Neural cell (in vitro differentiated cells): ENCODE results near the gene CFAP300. TPM values are rescaled to one million over a fixed set of nuclear protein-coding genes. Genes with fewer than 3 reads are reported as not detected.

ENCODE experiments used
- H2AFZ ChIP-seq: fragments of 200-600, 300-800 bp; sonication (generic), shearing (Covaris generic); 2 replicates; pipeline ENCODE4 v1.6.0; 2014; ENCODE audit warnings: low read depth, mild to moderate bottlenecking, antibody characterized with exemption, low read length, moderate library complexity
- H3F3A ChIP-seq: fragments of 200-600 bp; shearing (Covaris generic); 2 replicates; pipeline ENCODE4 v1.6.1; 2016; ENCODE audit warnings: mild to moderate bottlenecking, moderate library complexity, mixed read lengths, antibody characterized with exemption, low read length; ENCODE audit not compliant: insufficient read depth, poor library complexity, severe bottlenecking
- H3K27ac ChIP-seq: fragments of 200-600, 300-800 bp; sonication (generic), shearing (Covaris generic); 2 replicates; pipeline ENCODE4 v1.5.1; 2014; ENCODE audit warnings: mild to moderate bottlenecking, low read length, moderate library complexity
- H3K27me3 ChIP-seq: fragments of 300-800, 200-600 bp; sonication (generic), shearing (Covaris generic); 2 replicates; pipeline ENCODE4 v1.6.0; 2014; ENCODE audit warnings: mild to moderate bottlenecking, low read depth, low read length, moderate library complexity; ENCODE audit not compliant: insufficient read depth
- H3K36me3 ChIP-seq: fragments of 300-800, 200-600 bp; sonication (generic), shearing (Covaris generic); 2 replicates; pipeline ENCODE4 v1.5.1; 2014; ENCODE audit warnings: mild to moderate bottlenecking, antibody characterized with exemption, low read length, moderate library complexity; ENCODE audit not compliant: insufficient read depth
- H3K4me2 ChIP-seq: fragments of 300-800, 200-600 bp; sonication (generic), shearing (Covaris generic); 2 replicates; pipeline ENCODE4 v1.6.0; 2014; ENCODE audit warnings: mild to moderate bottlenecking, low read length
- H3K4me3 ChIP-seq: fragments of 300-800, 200-600 bp; sonication (generic), shearing (Covaris generic); 2 replicates; pipeline ENCODE4 v1.5.1; 2014; ENCODE audit warnings: mild to moderate bottlenecking, low read length, moderate library complexity
- H3K79me2 ChIP-seq: fragments of 200-600 bp; shearing (Covaris generic); replicated peaks from 2 replicates; pipeline ENCODE4 v1.6.0; 2014; ENCODE audit warnings: mild to moderate bottlenecking, low read length, moderate library complexity; ENCODE audit not compliant: insufficient read depth
- H3K9ac ChIP-seq: fragments of 300-800, 200-600 bp; sonication (generic), shearing (Covaris generic); 2 replicates; pipeline ENCODE4 v1.6.1; 2016; ENCODE audit warnings: mild to moderate bottlenecking, low read length, mixed read lengths
- H3K9me2 ChIP-seq: fragments of 200-600 bp; shearing (Covaris generic); 2 replicates; pipeline ENCODE4 v1.6.1; 2016; ENCODE audit warnings: mild to moderate bottlenecking, low read length, mixed read lengths; ENCODE audit not compliant: insufficient read depth
- H3K9me3 ChIP-seq: fragments of 200-600, 300-800 bp; sonication (generic), shearing (Covaris generic); 2 replicates; pipeline ENCODE4 v1.6.1; 2016; ENCODE audit warnings: mild to moderate bottlenecking, mixed run types, low read length, moderate library complexity, mixed read lengths
- H4K20me1 ChIP-seq: fragments of 200-600 bp; shearing (Covaris generic); 2 replicates; pipeline ENCODE4 v1.6.1; 2016; ENCODE audit warnings: mild to moderate bottlenecking, mixed run types; ENCODE audit not compliant: insufficient read depth
- CTCF ChIP-seq: fragments of 450-650 bp; IDR thresholded peaks from 2 replicates; pipeline ENCODE4 v1.5.1; 2014; ENCODE audit warnings: antibody characterized with exemption, mild to moderate bottlenecking, moderate library complexity; ENCODE audit not compliant: poor library complexity, severe bottlenecking
- EP300 ChIP-seq: fragments of 450-650 bp; conservative IDR thresholded peaks from 2 replicates; pipeline ENCODE4 v1.6.1; 2014; ENCODE audit warnings: antibody characterized with exemption, mild to moderate bottlenecking, moderate library complexity; ENCODE audit not compliant: poor library complexity, severe bottlenecking
- EZH2 ChIP-seq: fragments of 200-600, 300-800 bp; shearing (Covaris generic), sonication (generic); IDR thresholded peaks from 2 replicates; pipeline ENCODE4 v1.6.1; 2014; ENCODE audit warnings: antibody characterized with exemption, low read length, borderline replicate concordance, mild to moderate bottlenecking; ENCODE audit not compliant: insufficient read depth, poor library complexity, severe bottlenecking
- MXI1 ChIP-seq: fragments of 450-650 bp; conservative IDR thresholded peaks from 2 replicates; pipeline ENCODE4 v1.6.1; 2014; ENCODE audit warnings: antibody characterized with exemption, mild to moderate bottlenecking; ENCODE audit not compliant: poor library complexity, severe bottlenecking
- POLR2AphosphoS5 ChIP-seq: IDR thresholded peaks from 2 replicates; pipeline ENCODE4 v1.6.1; 2012
- RAD21 ChIP-seq: fragments of 450-650 bp; conservative IDR thresholded peaks from 2 replicates; pipeline ENCODE4 v1.6.1; 2014; ENCODE audit warnings: antibody characterized with exemption, mild to moderate bottlenecking, moderate library complexity
- REST ChIP-seq: IDR thresholded peaks from 2 replicates; pipeline ENCODE4 v1.6.1; 2012; ENCODE audit warnings: borderline replicate concordance
- SMC3 ChIP-seq: fragments of 450-650 bp; conservative IDR thresholded peaks from 2 replicates; pipeline ENCODE4 v1.6.1; 2014; ENCODE audit warnings: antibody characterized with exemption, mild to moderate bottlenecking, moderate library complexity; ENCODE audit not compliant: poor library complexity
- TAF1 ChIP-seq: IDR thresholded peaks from 2 replicates; pipeline ENCODE4 v1.6.1; 2012; ENCODE audit warnings: low read depth
- polyA plus RNA-seq: library from polyadenylated mRNA; depleted of rRNA; stranded (reverse); fragments of >200 nt; gene quantifications from 2 replicates; pipeline ENCODE4 v1.2.3, GENCODE V29; 2014

The CFAP300 gene
- polyA plus RNA-seq, 1 donor from 2014 or later = not detected

- Histone ChIP-seq H3K4me3 (no peak overlapping the region), H3K9me3 (no peaks in the 10 kb centered on the region), H3K9ac (no peak overlapping the region), H3K79me2 (no peaks in the 10 kb centered on the region), H2AFZ (no peak overlapping the region), H3K27ac (no peak overlapping the region), H3F3A (no peaks in the 10 kb centered on the region), H3K4me2 (no peak overlapping the region), H3K9me2 (no peaks in the 10 kb centered on the region), H4K20me1 (no peaks in the 10 kb centered on the region), H3K27me3 (no peaks in the 10 kb centered on the region), H3K36me3 (no peaks in the 10 kb centered on the region)
- no peak for TF ChIP-seq RAD21
- no peak for TF ChIP-seq EP300
- no peak for TF ChIP-seq EZH2
- no peak for TF ChIP-seq TAF1
- TF ChIP-seq REST = no peak
- TF ChIP-seq SMC3 = no peak
- TF ChIP-seq MXI1 = no peak
- TF ChIP-seq CTCF = no peak
- no peak for TF ChIP-seq POLR2AphosphoS5
Observed at GRCh38 chr11:102073253-102073652, 26.0 kb downstream of the CFAP300 start.

DNA sequence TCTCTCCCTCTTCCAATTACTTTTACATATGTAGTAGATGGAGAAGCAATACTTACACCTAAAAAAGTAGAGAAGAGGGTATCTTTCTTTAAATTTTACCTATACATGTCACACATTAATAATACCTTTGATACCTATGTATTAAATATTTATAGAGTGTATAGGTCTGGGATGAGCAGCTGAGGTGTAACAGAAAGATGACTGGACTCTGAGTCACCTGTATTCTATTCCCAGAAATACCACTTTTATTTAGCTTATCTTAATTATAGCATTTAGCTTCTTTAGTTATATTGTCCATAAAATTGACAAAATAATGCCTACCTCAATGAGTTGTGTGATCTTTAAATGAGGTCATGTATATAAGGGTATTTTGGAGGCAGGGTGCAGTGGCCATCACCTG lies 32.4 kb downstream of the CFAP300 start:
- Histone ChIP-seq H3K9me2 (no peaks in the 10 kb centered on the region), H4K20me1 (no peaks in the 10 kb centered on the region), H3K9me3 (no peaks in the 10 kb centered on the region), H2AFZ (no peak overlapping the region), H3K36me3 (no peaks in the 10 kb centered on the region), H3K9ac (no peak overlapping the region), H3K4me3 (no peak overlapping the region), H3K79me2 (no peaks in the 10 kb centered on the region), H3K27me3 (no peaks in the 10 kb centered on the region), H3K27ac (no peak overlapping the region), H3K4me2 (no peak overlapping the region), H3F3A (no peaks in the 10 kb centered on the region)
- TF ChIP-seq EZH2 = no peak
- TF ChIP-seq SMC3 = no peak
- TF ChIP-seq EP300 = no peak
- no peak for TF ChIP-seq TAF1
- no peak for TF ChIP-seq RAD21
- TF ChIP-seq CTCF = no peak
- TF ChIP-seq REST = no peak
- no peak for TF ChIP-seq MXI1
- no peak for TF ChIP-seq POLR2AphosphoS5
